Mesothelial cell of epicardium (in vitro differentiated cells): Measurements from ENCODE around the gene NPAS2. TPM values are rescaled to one million over a fixed set of nuclear protein-coding genes. Genes with fewer than 3 reads are reported as not detected.

Experiments
- DNase-seq, 2 experiments: peaks; one replicate each; pipeline ENCODE4 v3.0.0; 2021; ENCODE audit warnings: low spot score in 2 of 2; ENCODE audit not compliant: unreplicated experiment in 2 of 2
- H3K27ac Mint-ChIP-seq: 2 replicates; pipeline ENCODE4 v1.8.0; 2021; ENCODE audit warnings: mixed read lengths
- H3K27me3 Mint-ChIP-seq: 2 replicates; pipeline ENCODE4 v1.8.0; 2021; ENCODE audit warnings: low read depth, mixed read lengths
- H3K36me3 Mint-ChIP-seq: 2 replicates; pipeline ENCODE4 v1.8.0; 2021; ENCODE audit warnings: mixed read lengths
- H3K4me1 Mint-ChIP-seq: 2 replicates; pipeline ENCODE4 v1.8.0; 2021; ENCODE audit warnings: mixed read lengths
- H3K4me3 Mint-ChIP-seq: 2 replicates; pipeline ENCODE4 v1.8.0; 2021; ENCODE audit warnings: mild to moderate bottlenecking, moderate library complexity, mixed read lengths
- H3K9me3 Mint-ChIP-seq: 2 replicates; pipeline ENCODE4 v1.8.0; 2021; ENCODE audit warnings: mixed read lengths
- total RNA-seq: library from RNA; stranded (reverse); gene quantifications from 3 replicates; pipeline ENCODE4 v1.2.1, GENCODE V29; 2021
- TF ChIP-seq, protein P1 (sequence below): fragments of 200-600 bp; sonication (generic); IDR thresholded peaks from one replicate; pipeline ENCODE4 v1.5.0; 2021; ENCODE audit warnings: antibody characterized with exemption; ENCODE audit not compliant: unreplicated experiment

NPAS2 gene
- total RNA-seq, 1 donor from 2014 or later = 5.4 TPM

DNA sequence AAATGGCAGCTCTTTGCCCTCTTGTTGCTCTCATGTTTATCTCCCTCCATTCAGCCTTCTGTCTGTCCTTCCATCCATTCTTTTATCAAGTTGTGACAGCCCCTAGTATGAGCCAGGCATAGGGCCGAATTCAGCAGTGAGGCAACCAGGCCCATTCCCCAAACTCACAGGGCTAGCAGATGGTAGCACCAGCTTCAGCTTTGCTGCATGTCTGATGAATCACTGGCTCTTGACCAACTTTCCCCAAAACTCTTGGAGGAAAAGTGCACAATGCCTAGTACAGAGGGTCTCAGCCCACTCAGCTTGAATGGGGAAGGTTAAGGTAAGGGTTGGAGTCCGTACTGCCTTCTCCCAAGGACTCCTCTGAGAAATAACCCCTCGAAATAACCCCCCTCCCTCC lies 35.7 kb downstream of the NPAS2 start:
- Mint-ChIP-seq H3K36me3 (no peaks in the 10 kb centered on the region), H3K27ac (no peak overlapping the region), H3K9me3 (no peaks in the 10 kb centered on the region), H3K4me1 (no peaks in the 10 kb centered on the region), H3K4me3 (no peak overlapping the region), H3K27me3 (peaks cover 9% of the 10 kb centered on the region)
- TF ChIP-seq, protein P1, sequence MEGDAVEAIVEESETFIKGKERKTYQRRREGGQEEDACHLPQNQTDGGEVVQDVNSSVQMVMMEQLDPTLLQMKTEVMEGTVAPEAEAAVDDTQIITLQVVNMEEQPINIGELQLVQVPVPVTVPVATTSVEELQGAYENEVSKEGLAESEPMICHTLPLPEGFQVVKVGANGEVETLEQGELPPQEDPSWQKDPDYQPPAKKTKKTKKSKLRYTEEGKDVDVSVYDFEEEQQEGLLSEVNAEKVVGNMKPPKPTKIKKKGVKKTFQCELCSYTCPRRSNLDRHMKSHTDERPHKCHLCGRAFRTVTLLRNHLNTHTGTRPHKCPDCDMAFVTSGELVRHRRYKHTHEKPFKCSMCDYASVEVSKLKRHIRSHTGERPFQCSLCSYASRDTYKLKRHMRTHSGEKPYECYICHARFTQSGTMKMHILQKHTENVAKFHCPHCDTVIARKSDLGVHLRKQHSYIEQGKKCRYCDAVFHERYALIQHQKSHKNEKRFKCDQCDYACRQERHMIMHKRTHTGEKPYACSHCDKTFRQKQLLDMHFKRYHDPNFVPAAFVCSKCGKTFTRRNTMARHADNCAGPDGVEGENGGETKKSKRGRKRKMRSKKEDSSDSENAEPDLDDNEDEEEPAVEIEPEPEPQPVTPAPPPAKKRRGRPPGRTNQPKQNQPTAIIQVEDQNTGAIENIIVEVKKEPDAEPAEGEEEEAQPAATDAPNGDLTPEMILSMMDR = no peak
- DNase-seq = no peak

GRCh38 chr2:100856732-100857131 lies 36.8 kb downstream of the NPAS2 start:
- Mint-ChIP-seq H3K4me1 (no peaks in the 10 kb centered on the region), H3K27me3 (peaks cover 8% of the 10 kb centered on the region), H3K9me3 (no peaks in the 10 kb centered on the region), H3K36me3 (no peaks in the 10 kb centered on the region), H3K4me3 (no peak overlapping the region), H3K27ac (no peak overlapping the region)
- TF ChIP-seq, protein P1 = no peak
- DNase-seq = no peak

GRCh38 chr2:100857341-100857740 lies 37.4 kb downstream of the NPAS2 start:
- Mint-ChIP-seq H3K27ac (no peak overlapping the region), H3K27me3 (peaks cover 7% of the 10 kb centered on the region)
- TF ChIP-seq, protein P1 = no peak

GRCh38 chr2:100857915-100858314 lies 38.0 kb downstream of the NPAS2 start:
- no peaks in the 10 kb centered on the region for H3K36me3 Mint-ChIP-seq
- H3K27me3 Mint-ChIP-seq = peaks cover 7% of the 10 kb centered on the region
- TF ChIP-seq, protein P1 = no peak
- no peak overlapping the region for H3K27ac Mint-ChIP-seq
- no peak for DNase-seq
- H3K4me3 Mint-ChIP-seq = no peak overlapping the region
- H3K9me3 Mint-ChIP-seq = no peaks in the 10 kb centered on the region
- H3K4me1 Mint-ChIP-seq = no peaks in the 10 kb centered on the region

More at GRCh38 chr2:100857341-100857740, 37.4 kb downstream of the NPAS2 start:
- Mint-ChIP-seq H3K4me3 (no peak overlapping the region), H3K4me1 (no peaks in the 10 kb centered on the region), H3K36me3 (no peaks in the 10 kb centered on the region), H3K9me3 (no peaks in the 10 kb centered on the region)
- DNase-seq = no peak

- no peaks in the 10 kb centered on the region for H3K36me3 Mint-ChIP-seq
- no peak overlapping the region for H3K27ac Mint-ChIP-seq
- H3K27me3 Mint-ChIP-seq = peaks cover 10% of the 10 kb centered on the region
- H3K4me3 Mint-ChIP-seq = no peak overlapping the region
- DNase-seq = no peak
- TF ChIP-seq, protein P1 = no peak
- H3K4me1 Mint-ChIP-seq = no peaks in the 10 kb centered on the region
- no peaks in the 10 kb centered on the region for H3K9me3 Mint-ChIP-seq
These were observed 40.0 kb downstream of the NPAS2 start for GRCh38 chr2:100859902-100860301.

GRCh38 chr2:100861340-100861739 lies 41.4 kb downstream of the NPAS2 start:
- no peak overlapping the region for H3K4me3 Mint-ChIP-seq
- TF ChIP-seq, protein P1 = no peak
- peaks cover 13% of the 10 kb centered on the region for H3K27me3 Mint-ChIP-seq
- H3K4me1 Mint-ChIP-seq = no peaks in the 10 kb centered on the region
- H3K27ac Mint-ChIP-seq = no peak overlapping the region
- peaks cover 2% of the 10 kb centered on the region for H3K9me3 Mint-ChIP-seq
- H3K36me3 Mint-ChIP-seq = no peaks in the 10 kb centered on the region
- DNase-seq = no peak
